K562 (cell line): ENCODE results near the gene AARS1. TPM values are rescaled to one million over a fixed set of nuclear protein-coding genes. Genes with fewer than 3 reads are reported as not detected.
A peak's percentile ranks its signal among the peaks of the same experiment; 100 is the strongest.

Experiments
- ARNT ChIP-seq, 2 experiments: fragments of 450-650 bp; IDR thresholded peaks; 2 replicates each; pipeline ENCODE4 v1.6.1; 2016; ENCODE audit warnings: mild to moderate bottlenecking in 1 of 2
- BDP1 ChIP-seq: IDR thresholded peaks from 3 replicates; pipeline ENCODE4 v1.6.1; 2011; ENCODE audit not compliant: insufficient read length, insufficient read depth
- BRCA1 ChIP-seq, 2 experiments: fragments of 450-650 bp in 1 of 2; sonication (generic) in 1 of 2; formaldehyde crosslinking in 1 of 2; IDR thresholded peaks; 2 replicates each; pipeline versions ENCODE4 v1.5.0 to v1.6.1; 2017 to 2020; ENCODE audit warnings: mild to moderate bottlenecking in 1 of 2, missing genetic modification reagents in 1 of 2
- ETS2 ChIP-seq: IDR thresholded peaks from 2 replicates; pipeline ENCODE4 v1.6.1; 2016; ENCODE audit warnings: borderline replicate concordance, missing genetic modification characterization, mild to moderate bottlenecking, moderate library complexity, missing compliant biosample characterization; ENCODE audit not compliant: poor library complexity, severe bottlenecking
- MTA1 ChIP-seq: fragments of 450-650 bp; IDR thresholded peaks from 2 replicates; pipeline ENCODE4 v1.6.1; 2017; ENCODE audit warnings: borderline replicate concordance
- NFRKB ChIP-seq: fragments of 450-650 bp; IDR thresholded peaks from 2 replicates; pipeline ENCODE4 v1.6.1; 2016; ENCODE audit warnings: low read depth
- PHB ChIP-seq: fragments of 250-450 bp; sonication (Bioruptor Pico); IDR thresholded peaks from 2 replicates; pipeline ENCODE4 v1.5.0; 2021
- PML ChIP-seq: IDR thresholded peaks from 2 replicates; pipeline ENCODE4 v1.6.1; 2012; ENCODE audit warnings: low read length, inconsistent platforms
- PRPF4 ChIP-seq: fragments of 200-400 bp; formaldehyde crosslinking; IDR thresholded peaks from one replicate; pipeline ENCODE4 v1.6.1; 2017; ENCODE audit warnings: low read length, low read depth, mild to moderate bottlenecking; ENCODE audit not compliant: insufficient read depth, poor library complexity, severe bottlenecking
- RBM17 ChIP-seq: fragments of 200-400 bp; formaldehyde crosslinking; IDR thresholded peaks from 2 replicates; pipeline ENCODE4 v1.6.1; 2017; ENCODE audit warnings: low read depth, mild to moderate bottlenecking, low read length, borderline replicate concordance
- SIN3A ChIP-seq, 2 experiments: fragments of 150-350 bp in 1 of 2; IDR thresholded peaks; 2 replicates each; pipeline ENCODE4 v1.6.1; 2011 to 2016; ENCODE audit warnings: borderline replicate concordance in 2 of 2, low read depth in 2 of 2, low read length in 2 of 2, mild to moderate bottlenecking in 2 of 2, moderate library complexity in 2 of 2; ENCODE audit not compliant: control insufficient read depth in 1 of 2
- SMC3 ChIP-seq: conservative IDR thresholded peaks from 2 replicates; pipeline ENCODE4 v1.6.1; 2011; ENCODE audit warnings: low read depth, low read length, improper control_type of control experiment; ENCODE audit not compliant: insufficient read depth
- ZNF384 ChIP-seq: IDR thresholded peaks from 2 replicates; pipeline ENCODE4 v1.6.1; 2012; ENCODE audit warnings: low read depth, low read length, improper control_type of control experiment
- ZNF785 ChIP-seq: fragments of 250-450 bp; sonication (Bioruptor Pico); IDR thresholded peaks from 2 replicates; pipeline ENCODE4 v1.4.0; 2020; ENCODE audit warnings: mild to moderate bottlenecking
- ZSCAN29 ChIP-seq: fragments of 450-650 bp; IDR thresholded peaks from 2 replicates; pipeline ENCODE4 v1.6.1; 2017
- polyA plus RNA-seq, 8 experiments: library from polyadenylated mRNA; depleted of rRNA in 4 of 8; stranded (reverse) in 5 of 8; unstranded in 3 of 8; fragments of >200 nt; fragmentation: Nextera tagmentation in 2 of 8; fragmentation: Illumina TruSeq in 1 of 8; extraction: Ambion mirVana in 2 of 8; extraction: Trizol in 1 of 8; gene quantifications; 2 replicates each; pipeline versions ENCODE4 v1.2.1 to v1.2.3, GENCODE V29; 2011 to 2014; ENCODE audit warnings: inconsistent platforms in 1 of 8, missing spikeins in 1 of 8
- total RNA-seq, 7 experiments: library from RNA; depleted of rRNA in 6 of 7; stranded (reverse); fragments of >200 nt in 6 of 7; fragmentation: Illumina TruSeq in 2 of 7; extraction: Trizol in 2 of 7; gene quantifications; 2 replicates each; pipeline versions ENCODE4 v1.2.1 to v1.2.3, GENCODE V29; 2011 to 2021; ENCODE audit warnings: low replicate concordance in 1 of 7
- TF ChIP-seq, protein P1 (sequence below): IDR thresholded peaks from 2 replicates; pipeline ENCODE4 v1.6.1; 2011; ENCODE audit not compliant: insufficient read length; ENCODE audit errors: extremely low read depth
- TF ChIP-seq, protein P2 (sequence below): fragments of 250-450 bp; sonication (Bioruptor Pico); IDR thresholded peaks from 2 replicates; pipeline ENCODE4 v1.4.0; 2020; ENCODE audit warnings: mild to moderate bottlenecking, moderate library complexity, borderline replicate concordance
- TF ChIP-seq, protein P3 (sequence below): sonication (generic); formaldehyde crosslinking; IDR thresholded peaks from 2 replicates; pipeline ENCODE4 v1.9.0; 2022; ENCODE audit warnings: mild to moderate bottlenecking, missing genetic modification reagents
- TF ChIP-seq, protein P4 (sequence below): fragments of 150-350 bp; IDR thresholded peaks from 2 replicates; pipeline ENCODE4 v1.6.1; 2014; ENCODE audit warnings: low read depth, mild to moderate bottlenecking, low read length, borderline replicate concordance

The AARS1 gene
- total and polyA plus RNA-seq, 9 of the 15 experiments (the other 6 are each of a cell fraction or from before 2014, with no cell fraction given) = 50.1 to 235 (median 174) TPM

DNA sequence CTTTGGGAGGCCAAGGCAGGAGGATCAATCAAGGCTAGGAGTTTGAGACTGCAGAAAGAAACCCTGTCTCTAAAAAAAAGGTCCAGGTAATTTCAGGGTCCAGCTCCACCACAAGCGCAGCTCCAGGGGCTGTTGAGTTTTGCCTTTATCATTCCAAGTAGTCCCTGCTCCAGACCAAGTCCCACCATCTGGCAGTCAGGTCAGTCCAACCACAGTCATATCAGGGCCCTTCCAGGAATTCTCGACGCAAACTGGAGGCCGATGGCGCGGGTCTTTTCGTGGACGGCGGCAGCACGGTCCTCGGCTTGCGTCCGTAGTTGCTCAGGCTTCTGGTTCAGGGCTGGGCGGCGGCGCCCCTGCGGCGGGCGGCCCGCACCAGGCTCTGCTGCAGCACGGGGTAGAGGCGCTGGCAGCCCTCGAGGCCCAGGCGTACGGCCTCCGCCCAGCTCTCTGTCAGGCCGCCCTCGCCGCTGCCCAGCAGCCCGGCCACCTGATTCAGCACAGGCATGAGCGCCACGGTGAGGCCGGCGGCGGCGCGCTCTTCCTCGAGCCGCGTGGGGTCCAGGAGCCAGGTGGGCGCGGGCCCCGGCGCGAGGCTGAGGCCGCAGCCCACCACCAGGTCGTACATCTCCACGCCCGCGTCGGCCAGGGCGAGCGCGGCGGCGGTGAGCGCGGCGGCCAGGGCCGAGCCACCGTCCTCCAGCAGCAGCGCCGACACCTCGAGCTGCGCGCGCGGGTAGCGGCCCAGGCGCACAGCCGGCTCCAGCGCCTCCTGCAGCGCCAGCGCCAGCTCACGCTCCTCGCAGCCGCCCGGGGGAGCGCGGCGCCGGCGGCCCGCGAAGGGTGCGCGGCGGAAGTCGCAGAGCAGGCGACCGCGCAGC, 38.3 kb downstream of the AARS1 start (continued):
- TF ChIP-seq SIN3A (IDR thresholded peaks at IDR 0.05; ENCODE audit: borderline replicate concordance in 2 of 2, control insufficient read depth in 1 of 2, low read depth in 2 of 2, low read length in 2 of 2) = peak in 1 of 2 experiments; percentile 22; a peak in 1 of 4 replicates
- TF ChIP-seq RBM17 = no peak
- no peak for TF ChIP-seq PML
- no peak for TF ChIP-seq NFRKB
- no peak for TF ChIP-seq ZSCAN29
- TF ChIP-seq SMC3 = no peak
- TF ChIP-seq, protein P1, sequence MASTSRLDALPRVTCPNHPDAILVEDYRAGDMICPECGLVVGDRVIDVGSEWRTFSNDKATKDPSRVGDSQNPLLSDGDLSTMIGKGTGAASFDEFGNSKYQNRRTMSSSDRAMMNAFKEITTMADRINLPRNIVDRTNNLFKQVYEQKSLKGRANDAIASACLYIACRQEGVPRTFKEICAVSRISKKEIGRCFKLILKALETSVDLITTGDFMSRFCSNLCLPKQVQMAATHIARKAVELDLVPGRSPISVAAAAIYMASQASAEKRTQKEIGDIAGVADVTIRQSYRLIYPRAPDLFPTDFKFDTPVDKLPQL = no peak
- TF ChIP-seq, protein P2, sequence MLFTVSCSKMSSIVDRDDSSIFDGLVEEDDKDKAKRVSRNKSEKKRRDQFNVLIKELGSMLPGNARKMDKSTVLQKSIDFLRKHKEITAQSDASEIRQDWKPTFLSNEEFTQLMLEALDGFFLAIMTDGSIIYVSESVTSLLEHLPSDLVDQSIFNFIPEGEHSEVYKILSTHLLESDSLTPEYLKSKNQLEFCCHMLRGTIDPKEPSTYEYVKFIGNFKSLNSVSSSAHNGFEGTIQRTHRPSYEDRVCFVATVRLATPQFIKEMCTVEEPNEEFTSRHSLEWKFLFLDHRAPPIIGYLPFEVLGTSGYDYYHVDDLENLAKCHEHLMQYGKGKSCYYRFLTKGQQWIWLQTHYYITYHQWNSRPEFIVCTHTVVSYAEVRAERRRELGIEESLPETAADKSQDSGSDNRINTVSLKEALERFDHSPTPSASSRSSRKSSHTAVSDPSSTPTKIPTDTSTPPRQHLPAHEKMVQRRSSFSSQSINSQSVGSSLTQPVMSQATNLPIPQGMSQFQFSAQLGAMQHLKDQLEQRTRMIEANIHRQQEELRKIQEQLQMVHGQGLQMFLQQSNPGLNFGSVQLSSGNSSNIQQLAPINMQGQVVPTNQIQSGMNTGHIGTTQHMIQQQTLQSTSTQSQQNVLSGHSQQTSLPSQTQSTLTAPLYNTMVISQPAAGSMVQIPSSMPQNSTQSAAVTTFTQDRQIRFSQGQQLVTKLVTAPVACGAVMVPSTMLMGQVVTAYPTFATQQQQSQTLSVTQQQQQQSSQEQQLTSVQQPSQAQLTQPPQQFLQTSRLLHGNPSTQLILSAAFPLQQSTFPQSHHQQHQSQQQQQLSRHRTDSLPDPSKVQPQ (CRISPR knock-in tag) = no peak
- no peak for TF ChIP-seq MTA1
- TF ChIP-seq, protein P3, sequence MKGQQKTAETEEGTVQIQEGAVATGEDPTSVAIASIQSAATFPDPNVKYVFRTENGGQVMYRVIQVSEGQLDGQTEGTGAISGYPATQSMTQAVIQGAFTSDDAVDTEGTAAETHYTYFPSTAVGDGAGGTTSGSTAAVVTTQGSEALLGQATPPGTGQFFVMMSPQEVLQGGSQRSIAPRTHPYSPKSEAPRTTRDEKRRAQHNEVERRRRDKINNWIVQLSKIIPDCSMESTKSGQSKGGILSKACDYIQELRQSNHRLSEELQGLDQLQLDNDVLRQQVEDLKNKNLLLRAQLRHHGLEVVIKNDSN (CRISPR knock-in tag) = no peak
- no peak for TF ChIP-seq PHB (CRISPR knock-in tag)
- TF ChIP-seq ETS2 = no peak
- TF ChIP-seq ZNF384 = no peak
- TF ChIP-seq, protein P4, sequence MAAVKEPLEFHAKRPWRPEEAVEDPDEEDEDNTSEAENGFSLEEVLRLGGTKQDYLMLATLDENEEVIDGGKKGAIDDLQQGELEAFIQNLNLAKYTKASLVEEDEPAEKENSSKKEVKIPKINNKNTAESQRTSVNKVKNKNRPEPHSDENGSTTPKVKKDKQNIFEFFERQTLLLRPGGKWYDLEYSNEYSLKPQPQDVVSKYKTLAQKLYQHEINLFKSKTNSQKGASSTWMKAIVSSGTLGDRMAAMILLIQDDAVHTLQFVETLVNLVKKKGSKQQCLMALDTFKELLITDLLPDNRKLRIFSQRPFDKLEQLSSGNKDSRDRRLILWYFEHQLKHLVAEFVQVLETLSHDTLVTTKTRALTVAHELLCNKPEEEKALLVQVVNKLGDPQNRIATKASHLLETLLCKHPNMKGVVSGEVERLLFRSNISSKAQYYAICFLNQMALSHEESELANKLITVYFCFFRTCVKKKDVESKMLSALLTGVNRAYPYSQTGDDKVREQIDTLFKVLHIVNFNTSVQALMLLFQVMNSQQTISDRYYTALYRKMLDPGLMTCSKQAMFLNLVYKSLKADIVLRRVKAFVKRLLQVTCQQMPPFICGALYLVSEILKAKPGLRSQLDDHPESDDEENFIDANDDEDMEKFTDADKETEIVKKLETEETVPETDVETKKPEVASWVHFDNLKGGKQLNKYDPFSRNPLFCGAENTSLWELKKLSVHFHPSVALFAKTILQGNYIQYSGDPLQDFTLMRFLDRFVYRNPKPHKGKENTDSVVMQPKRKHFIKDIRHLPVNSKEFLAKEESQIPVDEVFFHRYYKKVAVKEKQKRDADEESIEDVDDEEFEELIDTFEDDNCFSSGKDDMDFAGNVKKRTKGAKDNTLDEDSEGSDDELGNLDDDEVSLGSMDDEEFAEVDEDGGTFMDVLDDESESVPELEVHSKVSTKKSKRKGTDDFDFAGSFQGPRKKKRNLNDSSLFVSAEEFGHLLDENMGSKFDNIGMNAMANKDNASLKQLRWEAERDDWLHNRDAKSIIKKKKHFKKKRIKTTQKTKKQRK = no peak
- no peak for TF ChIP-seq BDP1
- TF ChIP-seq ARNT (IDR thresholded peaks at IDR 0.05) = no peak
- no peak for TF ChIP-seq BRCA1 (IDR thresholded peaks at IDR 0.05)
- TF ChIP-seq BRCA1 (CRISPR knock-in tag; IDR thresholded peaks at IDR 0.05) = 0 out of 2 replicates have a peak, but pooled peaks have one; percentile 80
- no peak for TF ChIP-seq ZNF785 (CRISPR knock-in tag)
- TF ChIP-seq PRPF4 = no peak
